Measurements from ENCODE around the gene SPATA31A5.
"Not testable (repeated sequence)": the region's sequence is repeated elsewhere in the genome, so short reads cannot be mapped to it uniquely, and the experiment has no call there.

Gene SPATA31A5

GRCh38 chr9:60914107-60914506 is at the start of gene SPATA31A5:
SPATA31A5 (plus strand) TSS chr9:60914407; CDS start chr9:60914436, 29 bp downstream.
- DNase-seq = not testable (repeated sequence)

- not testable (repeated sequence) for DNase-seq
Measured at GRCh38 chr9:60962990-60963350, 48.8 kb downstream of the SPATA31A5 start.

- not testable (repeated sequence) for DNase-seq
Measured at GRCh38 chr9:60966382-60966781, 52.2 kb downstream of the SPATA31A5 start.
